ENCODE measurements around the gene LRP8.

DNA sequence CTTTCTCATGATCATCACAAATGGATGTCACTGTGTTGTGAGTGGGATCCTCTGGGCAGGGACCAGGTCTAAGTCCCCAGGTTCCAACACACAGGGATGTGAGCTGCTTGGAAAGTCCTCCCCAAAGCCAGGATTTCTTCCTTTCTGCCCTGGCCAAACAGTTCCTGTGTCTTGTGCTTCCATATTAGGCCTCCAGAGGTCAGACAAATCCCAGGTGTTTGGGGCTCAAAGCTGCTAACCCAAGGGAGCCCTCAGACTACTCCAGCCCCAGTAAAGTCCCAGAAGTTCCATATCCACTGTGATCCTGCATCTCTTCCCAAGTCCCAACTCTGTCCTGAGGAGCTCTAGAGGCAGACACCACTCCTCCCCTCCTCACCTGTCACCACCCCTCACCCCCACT, 61.8 kb downstream of the LRP8 start:
- TF ChIP-seq, protein P1, sequence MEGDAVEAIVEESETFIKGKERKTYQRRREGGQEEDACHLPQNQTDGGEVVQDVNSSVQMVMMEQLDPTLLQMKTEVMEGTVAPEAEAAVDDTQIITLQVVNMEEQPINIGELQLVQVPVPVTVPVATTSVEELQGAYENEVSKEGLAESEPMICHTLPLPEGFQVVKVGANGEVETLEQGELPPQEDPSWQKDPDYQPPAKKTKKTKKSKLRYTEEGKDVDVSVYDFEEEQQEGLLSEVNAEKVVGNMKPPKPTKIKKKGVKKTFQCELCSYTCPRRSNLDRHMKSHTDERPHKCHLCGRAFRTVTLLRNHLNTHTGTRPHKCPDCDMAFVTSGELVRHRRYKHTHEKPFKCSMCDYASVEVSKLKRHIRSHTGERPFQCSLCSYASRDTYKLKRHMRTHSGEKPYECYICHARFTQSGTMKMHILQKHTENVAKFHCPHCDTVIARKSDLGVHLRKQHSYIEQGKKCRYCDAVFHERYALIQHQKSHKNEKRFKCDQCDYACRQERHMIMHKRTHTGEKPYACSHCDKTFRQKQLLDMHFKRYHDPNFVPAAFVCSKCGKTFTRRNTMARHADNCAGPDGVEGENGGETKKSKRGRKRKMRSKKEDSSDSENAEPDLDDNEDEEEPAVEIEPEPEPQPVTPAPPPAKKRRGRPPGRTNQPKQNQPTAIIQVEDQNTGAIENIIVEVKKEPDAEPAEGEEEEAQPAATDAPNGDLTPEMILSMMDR (IDR thresholded peaks at IDR 0.05): no peak
- no peak for TF ChIP-seq EZH2 (IDR thresholded peaks at IDR 0.05; ENCODE audit: borderline replicate concordance, insufficient read depth, low read depth, low read length, poor library complexity, severe bottlenecking)

Measured in B cell (primary cell).